Liver (tissue), 3 donors: ENCODE results near the gene SPHKAP.

Experiments
- EGR1 ChIP-seq, 2 donors: IDR thresholded peaks; 2 replicates each; pipeline ENCODE4 v1.6.1; 2016 to 2018; ENCODE audit warnings: antibody characterized with exemption in 2 of 2, low read depth in 2 of 2
- GABPA ChIP-seq, 2 donors: IDR thresholded peaks in 1 of 2; conservative IDR thresholded peaks in 1 of 2; 2 replicates each; pipeline ENCODE4 v1.6.1; 2016; ENCODE audit warnings: antibody characterized with exemption in 2 of 2, mild to moderate bottlenecking in 1 of 2, moderate library complexity in 1 of 2
- JUND ChIP-seq, 2 donors: IDR thresholded peaks; 2 replicates each; pipeline ENCODE4 v1.6.1; 2016; ENCODE audit warnings: antibody characterized with exemption in 2 of 2
- NR2F2 ChIP-seq: IDR thresholded peaks from 2 replicates; pipeline ENCODE4 v1.6.1; 2016; ENCODE audit warnings: antibody characterized with exemption
- RAD21 ChIP-seq, 2 donors: IDR thresholded peaks; 2 replicates each; pipeline ENCODE4 v1.6.1; 2016; ENCODE audit warnings: antibody characterized with exemption in 2 of 2, mild to moderate bottlenecking in 2 of 2
- SP1 ChIP-seq: IDR thresholded peaks from 2 replicates; pipeline ENCODE4 v1.6.1; 2018; ENCODE audit warnings: antibody characterized with exemption, mild to moderate bottlenecking
- TAF1 ChIP-seq: conservative IDR thresholded peaks from 2 replicates; pipeline ENCODE4 v1.6.1; 2016; ENCODE audit warnings: antibody characterized with exemption, mild to moderate bottlenecking
- TF ChIP-seq, protein P1 (sequence below): fragments of 150-350 bp; IDR thresholded peaks from 2 replicates; pipeline ENCODE4 v1.5.1; 2017; ENCODE audit warnings: improper control_type of control experiment, low read depth, low read length; ENCODE audit not compliant: missing input control
- TF ChIP-seq, protein P2 (sequence below): IDR thresholded peaks from 2 replicates; pipeline ENCODE4 v1.6.1; 2016; ENCODE audit warnings: antibody characterized with exemption
- TF ChIP-seq, protein P3 (sequence below): IDR thresholded peaks from 2 replicates; pipeline ENCODE4 v1.6.1; 2016; ENCODE audit warnings: antibody characterized with exemption, mild to moderate bottlenecking
- TF ChIP-seq, protein P4 (sequence below): IDR thresholded peaks from 2 replicates; pipeline ENCODE4 v1.6.1; 2016; ENCODE audit warnings: antibody characterized with exemption
- donor health status: healthy.
- donor health status: healthy.

DNA sequence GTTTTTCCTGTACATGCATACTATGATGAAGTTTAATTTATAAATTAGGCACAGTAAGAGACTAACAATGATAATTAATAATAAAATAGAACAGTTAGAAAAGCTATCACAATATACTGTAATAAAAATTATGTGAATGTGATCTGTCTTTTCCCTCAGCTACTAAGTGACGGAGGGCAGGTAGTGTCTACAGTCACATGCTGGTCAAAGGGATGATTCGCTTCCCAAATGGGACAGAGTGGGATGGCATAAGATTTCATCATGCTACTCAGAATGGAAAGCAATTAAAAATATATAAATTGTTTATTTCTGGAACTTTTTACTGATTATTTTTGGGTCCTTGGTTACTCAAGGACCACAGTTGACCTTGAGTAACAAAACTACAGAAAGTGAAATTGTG is 238.5 kb downstream of the SPHKAP start:
- no peak for TF ChIP-seq EGR1 (IDR thresholded peaks at IDR 0.05; ENCODE audit: low read depth in 2 of 2)
- TF ChIP-seq, protein P1, sequence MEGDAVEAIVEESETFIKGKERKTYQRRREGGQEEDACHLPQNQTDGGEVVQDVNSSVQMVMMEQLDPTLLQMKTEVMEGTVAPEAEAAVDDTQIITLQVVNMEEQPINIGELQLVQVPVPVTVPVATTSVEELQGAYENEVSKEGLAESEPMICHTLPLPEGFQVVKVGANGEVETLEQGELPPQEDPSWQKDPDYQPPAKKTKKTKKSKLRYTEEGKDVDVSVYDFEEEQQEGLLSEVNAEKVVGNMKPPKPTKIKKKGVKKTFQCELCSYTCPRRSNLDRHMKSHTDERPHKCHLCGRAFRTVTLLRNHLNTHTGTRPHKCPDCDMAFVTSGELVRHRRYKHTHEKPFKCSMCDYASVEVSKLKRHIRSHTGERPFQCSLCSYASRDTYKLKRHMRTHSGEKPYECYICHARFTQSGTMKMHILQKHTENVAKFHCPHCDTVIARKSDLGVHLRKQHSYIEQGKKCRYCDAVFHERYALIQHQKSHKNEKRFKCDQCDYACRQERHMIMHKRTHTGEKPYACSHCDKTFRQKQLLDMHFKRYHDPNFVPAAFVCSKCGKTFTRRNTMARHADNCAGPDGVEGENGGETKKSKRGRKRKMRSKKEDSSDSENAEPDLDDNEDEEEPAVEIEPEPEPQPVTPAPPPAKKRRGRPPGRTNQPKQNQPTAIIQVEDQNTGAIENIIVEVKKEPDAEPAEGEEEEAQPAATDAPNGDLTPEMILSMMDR, result no peak
- TF ChIP-seq, protein P2, sequence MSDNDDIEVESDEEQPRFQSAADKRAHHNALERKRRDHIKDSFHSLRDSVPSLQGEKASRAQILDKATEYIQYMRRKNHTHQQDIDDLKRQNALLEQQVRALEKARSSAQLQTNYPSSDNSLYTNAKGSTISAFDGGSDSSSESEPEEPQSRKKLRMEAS, result no peak
- no peak for TF ChIP-seq RAD21 (IDR thresholded peaks at IDR 0.05)
- no peak for TF ChIP-seq TAF1
- TF ChIP-seq, protein P3, sequence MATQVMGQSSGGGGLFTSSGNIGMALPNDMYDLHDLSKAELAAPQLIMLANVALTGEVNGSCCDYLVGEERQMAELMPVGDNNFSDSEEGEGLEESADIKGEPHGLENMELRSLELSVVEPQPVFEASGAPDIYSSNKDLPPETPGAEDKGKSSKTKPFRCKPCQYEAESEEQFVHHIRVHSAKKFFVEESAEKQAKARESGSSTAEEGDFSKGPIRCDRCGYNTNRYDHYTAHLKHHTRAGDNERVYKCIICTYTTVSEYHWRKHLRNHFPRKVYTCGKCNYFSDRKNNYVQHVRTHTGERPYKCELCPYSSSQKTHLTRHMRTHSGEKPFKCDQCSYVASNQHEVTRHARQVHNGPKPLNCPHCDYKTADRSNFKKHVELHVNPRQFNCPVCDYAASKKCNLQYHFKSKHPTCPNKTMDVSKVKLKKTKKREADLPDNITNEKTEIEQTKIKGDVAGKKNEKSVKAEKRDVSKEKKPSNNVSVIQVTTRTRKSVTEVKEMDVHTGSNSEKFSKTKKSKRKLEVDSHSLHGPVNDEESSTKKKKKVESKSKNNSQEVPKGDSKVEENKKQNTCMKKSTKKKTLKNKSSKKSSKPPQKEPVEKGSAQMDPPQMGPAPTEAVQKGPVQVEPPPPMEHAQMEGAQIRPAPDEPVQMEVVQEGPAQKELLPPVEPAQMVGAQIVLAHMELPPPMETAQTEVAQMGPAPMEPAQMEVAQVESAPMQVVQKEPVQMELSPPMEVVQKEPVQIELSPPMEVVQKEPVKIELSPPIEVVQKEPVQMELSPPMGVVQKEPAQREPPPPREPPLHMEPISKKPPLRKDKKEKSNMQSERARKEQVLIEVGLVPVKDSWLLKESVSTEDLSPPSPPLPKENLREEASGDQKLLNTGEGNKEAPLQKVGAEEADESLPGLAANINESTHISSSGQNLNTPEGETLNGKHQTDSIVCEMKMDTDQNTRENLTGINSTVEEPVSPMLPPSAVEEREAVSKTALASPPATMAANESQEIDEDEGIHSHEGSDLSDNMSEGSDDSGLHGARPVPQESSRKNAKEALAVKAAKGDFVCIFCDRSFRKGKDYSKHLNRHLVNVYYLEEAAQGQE, result no peak
- no peak for TF ChIP-seq JUND (IDR thresholded peaks at IDR 0.05)
- TF ChIP-seq GABPA (IDR thresholded peaks at IDR 0.05 in 1 of 2, conservative IDR thresholded peaks at IDR 0.05 in 1 of 2), result no peak
- TF ChIP-seq NR2F2, result no peak
- no peak for TF ChIP-seq SP1
- TF ChIP-seq, protein P4, sequence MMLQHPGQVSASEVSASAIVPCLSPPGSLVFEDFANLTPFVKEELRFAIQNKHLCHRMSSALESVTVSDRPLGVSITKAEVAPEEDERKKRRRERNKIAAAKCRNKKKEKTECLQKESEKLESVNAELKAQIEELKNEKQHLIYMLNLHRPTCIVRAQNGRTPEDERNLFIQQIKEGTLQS, result no peak
